SU-DHL-6 (cell line): ENCODE results near the gene FAM32A.

Source experiments
- CTCF ChIP-seq: fragments of 200-600 bp; sonication (generic); IDR thresholded peaks from one replicate; pipeline ENCODE4 v1.5.1; 2017; ENCODE audit warnings: antibody characterized with exemption, mild to moderate bottlenecking, low read length, moderate library complexity; ENCODE audit not compliant: insufficient read depth, poor library complexity, severe bottlenecking
- EZH2phosphoT487 ChIP-seq: fragments of 200-600 bp; sonication (generic), shearing (Covaris generic); conservative IDR thresholded peaks from 2 replicates; pipeline ENCODE4 v1.6.1; 2018; ENCODE audit warnings: mild to moderate bottlenecking, antibody characterized with exemption, low read length, moderate library complexity, mixed read lengths

DNA sequence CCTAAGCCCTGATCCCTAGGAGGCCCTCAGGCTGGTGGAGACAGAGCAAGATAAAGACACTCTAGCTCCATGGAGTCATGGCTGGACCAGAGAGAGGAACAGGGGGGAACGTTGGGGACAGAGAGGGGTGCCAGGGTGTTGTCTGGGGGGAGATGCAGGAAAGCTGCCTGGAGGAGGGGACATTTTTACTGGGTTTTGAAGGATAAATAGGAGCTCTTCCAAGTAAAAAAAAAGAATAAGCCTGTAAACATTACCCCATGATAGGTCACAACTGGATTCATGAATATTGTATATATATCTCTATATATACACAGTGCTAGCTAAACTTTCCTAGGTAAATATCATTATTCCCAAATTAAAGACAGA is 41.0 kb upstream of the FAM32A start:
- TF ChIP-seq CTCF = no peak
- no peak for TF ChIP-seq EZH2phosphoT487
